WTC11 (cell line): Measurements from ENCODE around the gene ETS1.

Experiments used
- CBFB ChIP-seq: sonication (generic); formaldehyde crosslinking; IDR thresholded peaks from 2 replicates; pipeline ENCODE4 v1.8.1; 2022; ENCODE audit warnings: mild to moderate bottlenecking, low read depth, missing genetic modification reagents
- CTCF ChIP-seq: fragments of 200-600 bp; IDR thresholded peaks from 2 replicates; pipeline ENCODE4 v1.8.0; 2022; ENCODE audit warnings: antibody characterized with exemption
- ESRRA ChIP-seq: sonication (generic); formaldehyde crosslinking; IDR thresholded peaks from 2 replicates; pipeline ENCODE4 v1.8.1; 2022; ENCODE audit warnings: mild to moderate bottlenecking, missing genetic modification reagents, borderline replicate concordance
- IRF2 ChIP-seq: sonication (generic); formaldehyde crosslinking; IDR thresholded peaks from 2 replicates; pipeline ENCODE4 v1.8.0; 2022; ENCODE audit warnings: low read depth, missing genetic modification reagents, borderline replicate concordance
- MXD4 ChIP-seq: fragments of 250-450 bp; sonication (Bioruptor Pico); IDR thresholded peaks from 2 replicates; pipeline ENCODE4 v1.8.0; 2021; ENCODE audit warnings: mild to moderate bottlenecking, moderate library complexity, borderline replicate concordance
- TP53 ChIP-seq: sonication (generic); formaldehyde crosslinking; IDR thresholded peaks from 2 replicates; pipeline ENCODE4 v1.8.1; 2023; ENCODE audit warnings: mild to moderate bottlenecking, missing genetic modification reagents
- TF ChIP-seq, protein P1 (sequence below): sonication (generic); formaldehyde crosslinking; IDR thresholded peaks from 2 replicates; pipeline ENCODE4 v1.8.0; 2022; ENCODE audit warnings: mild to moderate bottlenecking, missing genetic modification reagents
- TF ChIP-seq, protein P2 (sequence below): sonication (generic); formaldehyde crosslinking; IDR thresholded peaks from 2 replicates; pipeline ENCODE4 v1.8.1; 2023; ENCODE audit warnings: mild to moderate bottlenecking, moderate library complexity, missing genetic modification reagents

DNA sequence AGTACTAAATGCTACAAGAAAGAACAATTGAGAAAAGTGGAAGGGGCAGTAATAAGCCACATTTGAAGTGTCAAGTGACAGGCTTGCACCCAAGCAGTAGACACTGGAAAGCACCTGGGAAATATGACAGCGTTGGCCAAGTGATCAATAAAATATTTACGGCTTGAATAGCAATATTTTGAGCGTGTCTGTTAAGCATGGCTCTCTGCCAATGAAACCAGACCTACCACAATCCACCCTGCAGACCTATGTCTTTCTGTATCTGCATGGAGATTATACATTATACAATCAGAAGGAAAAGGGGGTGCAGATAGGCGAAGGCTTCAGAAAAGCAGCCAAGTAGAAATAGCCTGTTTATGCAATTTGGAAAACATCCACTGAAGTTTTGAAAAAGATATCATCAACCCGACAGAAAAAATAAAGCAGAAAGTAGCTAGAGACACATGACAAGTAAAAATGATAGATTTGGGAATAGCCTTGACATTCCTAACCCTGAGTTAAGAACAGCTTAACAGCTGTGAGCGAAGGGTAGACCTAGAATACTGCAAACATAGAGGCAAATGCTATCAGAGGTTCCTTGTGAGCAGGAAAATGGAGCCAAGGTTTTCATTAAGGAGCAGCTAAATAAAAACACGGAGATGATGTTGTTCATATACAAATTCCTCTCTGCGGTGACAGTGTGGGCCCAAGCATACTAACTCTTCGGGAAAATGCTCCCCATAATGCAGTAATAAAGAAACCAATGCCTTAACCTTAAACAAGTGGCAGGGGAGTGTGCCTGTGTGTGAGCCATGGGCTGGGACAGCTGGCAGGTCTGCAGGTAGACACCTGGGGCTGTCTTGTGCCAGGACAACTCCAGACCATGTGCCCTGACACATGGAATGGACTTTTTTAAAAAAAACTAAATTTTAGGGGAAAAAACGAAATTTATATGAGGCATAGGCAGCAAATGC lies 71.3 kb downstream of the ETS1 start:
- TF ChIP-seq CBFB (CRISPR knock-in tag) (no peak), MXD4 (CRISPR knock-in tag) (no peak), CTCF (no peak), TP53 (CRISPR knock-in tag) (no peak), IRF2 (CRISPR knock-in tag) (no peak), ESRRA (CRISPR knock-in tag) (no peak)
- TF ChIP-seq, protein P1, sequence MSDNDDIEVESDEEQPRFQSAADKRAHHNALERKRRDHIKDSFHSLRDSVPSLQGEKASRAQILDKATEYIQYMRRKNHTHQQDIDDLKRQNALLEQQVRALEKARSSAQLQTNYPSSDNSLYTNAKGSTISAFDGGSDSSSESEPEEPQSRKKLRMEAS (CRISPR knock-in tag): no peak
- TF ChIP-seq, protein P2, sequence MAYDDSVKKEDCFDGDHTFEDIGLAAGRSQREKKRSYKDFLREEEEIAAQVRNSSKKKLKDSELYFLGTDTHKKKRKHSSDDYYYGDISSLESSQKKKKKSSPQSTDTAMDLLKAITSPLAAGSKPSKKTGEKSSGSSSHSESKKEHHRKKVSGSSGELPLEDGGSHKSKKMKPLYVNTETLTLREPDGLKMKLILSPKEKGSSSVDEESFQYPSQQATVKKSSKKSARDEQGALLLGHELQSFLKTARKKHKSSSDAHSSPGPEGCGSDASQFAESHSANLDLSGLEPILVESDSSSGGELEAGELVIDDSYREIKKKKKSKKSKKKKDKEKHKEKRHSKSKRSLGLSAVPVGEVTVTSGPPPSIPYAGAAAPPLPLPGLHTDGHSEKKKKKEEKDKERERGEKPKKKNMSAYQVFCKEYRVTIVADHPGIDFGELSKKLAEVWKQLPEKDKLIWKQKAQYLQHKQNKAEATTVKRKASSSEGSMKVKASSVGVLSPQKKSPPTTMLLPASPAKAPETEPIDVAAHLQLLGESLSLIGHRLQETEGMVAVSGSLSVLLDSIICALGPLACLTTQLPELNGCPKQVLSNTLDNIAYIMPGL (CRISPR knock-in tag): no peak
